Body of pancreas (tissue), 4 donors: ENCODE results near the gene AKAP1.

Experiments
- CTCF ChIP-seq, 7 experiments: fragments of 450-650 bp in 4 of 7; fragments of 200-600 bp in 3 of 7; sonication (generic) in 3 of 7; IDR thresholded peaks; one replicate each; pipeline ENCODE4 v1.5.1; 2016 to 2019; ENCODE audit warnings: antibody characterized with exemption in 7 of 7
- POLR2A ChIP-seq, 3 donors: fragments of 450-650 bp; IDR thresholded peaks; one replicate each; pipeline ENCODE4 v1.6.1; 2016; ENCODE audit warnings: antibody characterized with exemption in 3 of 3, mild to moderate bottlenecking in 2 of 3

- TF ChIP-seq CTCF (IDR thresholded peaks at IDR 0.05): no peak
- TF ChIP-seq POLR2A (IDR thresholded peaks at IDR 0.05): no peak
Measured at GRCh38 chr17:57125406-57125805, 40.4 kb downstream of the AKAP1 start.
